ENCODE data around the gene PPP3CB.

Gene PPP3CB

DNA sequence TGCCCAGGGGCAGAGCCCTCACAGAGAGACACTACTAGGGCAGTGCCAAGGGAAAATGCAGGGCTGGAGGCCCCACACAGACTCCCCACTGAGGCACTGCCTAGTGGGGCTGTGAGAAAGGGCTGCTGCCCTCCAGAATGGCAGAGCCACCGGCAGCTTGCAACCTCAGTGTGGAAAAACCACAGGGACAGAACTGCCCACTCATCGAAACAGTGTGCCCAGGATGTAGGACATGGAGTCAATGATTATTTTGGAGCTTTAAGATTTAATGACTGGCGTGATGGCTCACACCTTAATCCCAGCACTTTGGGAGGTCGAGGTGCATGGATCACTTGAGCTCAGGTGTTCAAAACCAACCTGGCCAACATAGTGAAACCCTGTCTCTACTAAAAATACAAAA is 34.9 kb downstream of the PPP3CB start:
- Mint-ChIP-seq H3K9me3 (no peaks in the 10 kb centered on the region), H3K4me3 (no peak overlapping the region), H3K36me3 (ENCODE audit: low read depth) (peaks cover 83% of the 10 kb centered on the region), H3K27ac (peak overlapping the region; percentile 12), H3K27me3 (no peaks in the 10 kb centered on the region), H3K4me1 (ENCODE audit: low read depth) (no peaks in the 10 kb centered on the region)
- intact Hi-C loops (cut with micrococcal nuclease): no loop called here

DNA sequence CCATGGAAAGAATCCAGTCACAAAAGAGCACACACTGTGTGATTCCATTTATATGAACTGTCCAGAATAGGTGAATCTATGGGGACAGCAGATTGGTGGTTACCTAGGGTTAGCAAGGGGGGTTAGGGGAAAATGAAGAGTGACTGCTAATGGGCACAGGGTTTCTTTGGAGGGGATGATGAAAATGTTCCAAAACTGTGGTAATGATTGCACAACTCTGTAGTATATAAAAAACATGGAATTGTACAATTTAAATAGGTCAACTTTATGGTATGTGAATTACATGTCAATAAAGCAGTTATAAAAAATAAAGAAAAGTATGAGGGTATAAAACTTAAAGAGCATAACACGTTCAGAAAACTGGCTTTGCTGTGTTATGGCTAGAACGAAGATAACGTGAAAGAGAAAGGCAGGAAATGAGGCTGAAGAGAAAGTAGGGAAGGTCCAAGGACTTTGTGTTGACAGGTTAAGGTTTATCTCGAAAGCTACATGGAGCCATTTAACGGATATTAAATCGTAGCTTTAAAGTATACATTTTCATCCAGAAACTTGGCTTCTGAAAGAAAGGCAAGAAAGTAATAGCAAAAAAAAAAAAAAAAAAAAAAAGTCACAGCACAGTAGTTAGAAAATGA is 36.0 kb downstream of the PPP3CB start:
- Mint-ChIP-seq H3K27ac (no peak overlapping the region), H3K4me1 (ENCODE audit: low read depth) (no peaks in the 10 kb centered on the region), H3K27me3 (no peaks in the 10 kb centered on the region), H3K9me3 (no peaks in the 10 kb centered on the region), H3K4me3 (no peak overlapping the region), H3K36me3 (ENCODE audit: low read depth) (peaks cover 82% of the 10 kb centered on the region)
- intact Hi-C loops (cut with micrococcal nuclease): no loop called here

DNA sequence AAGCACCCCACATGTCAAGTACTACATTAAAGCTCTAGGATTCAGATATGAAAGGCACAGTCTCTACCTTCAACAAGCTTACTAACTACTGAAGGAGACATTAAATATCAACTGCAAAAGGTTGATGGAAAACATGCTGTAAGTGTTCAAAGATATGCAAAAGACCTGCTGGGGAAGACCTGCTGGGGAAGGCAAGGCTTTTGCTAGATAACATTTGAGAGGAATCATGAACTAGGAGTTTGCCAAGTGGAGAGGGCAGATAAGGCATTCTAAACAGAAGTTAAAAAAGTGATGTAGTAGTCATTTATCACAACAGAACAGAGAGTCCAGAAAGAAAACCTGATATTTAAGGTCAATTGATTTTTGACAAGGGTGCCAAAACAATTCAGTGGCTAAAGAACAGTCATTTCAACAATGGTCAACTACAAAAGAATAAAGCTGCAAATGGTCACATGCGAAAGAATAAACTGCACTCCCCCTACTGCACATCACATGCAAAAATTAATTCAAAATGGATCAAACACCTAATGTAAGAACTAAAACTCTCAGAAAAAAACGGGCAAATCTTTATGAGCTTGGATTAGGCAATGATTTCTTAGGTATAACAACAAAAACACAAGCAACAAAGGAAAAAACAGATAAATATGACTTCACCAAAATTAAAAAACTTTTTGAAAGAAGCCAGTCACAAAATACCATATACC is 39.5 kb downstream of the PPP3CB start:
- H3K36me3 Mint-ChIP-seq (ENCODE audit: low read depth): peaks cover 72% of the 10 kb centered on the region
- H3K27ac Mint-ChIP-seq: no peak overlapping the region
- intact Hi-C loops (cut with micrococcal nuclease): no loop called here
- H3K9me3 Mint-ChIP-seq: no peaks in the 10 kb centered on the region
- H3K27me3 Mint-ChIP-seq: no peaks in the 10 kb centered on the region
- H3K4me3 Mint-ChIP-seq: no peak overlapping the region
- H3K4me1 Mint-ChIP-seq (ENCODE audit: low read depth): no peaks in the 10 kb centered on the region

DNA sequence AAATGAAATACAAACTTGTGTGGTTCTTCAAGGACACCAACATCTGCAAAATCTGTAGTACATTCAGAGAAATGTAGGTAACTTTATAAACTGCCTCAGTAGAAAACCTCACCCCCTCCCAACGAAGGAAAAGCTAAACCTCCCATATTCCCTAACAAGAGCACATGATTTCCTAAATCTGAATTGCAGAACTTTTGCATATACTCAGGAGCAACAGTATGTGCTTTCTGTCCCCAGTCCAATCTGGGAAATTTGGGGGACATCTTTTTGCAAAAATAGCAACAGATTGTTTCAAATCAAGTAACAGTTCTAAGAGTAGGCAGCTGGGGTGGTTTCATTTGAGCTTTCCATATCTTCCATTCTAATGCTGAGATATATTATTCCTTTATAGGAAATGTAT is 46.7 kb downstream of the PPP3CB start:
- no peak overlapping the region for H3K4me3 Mint-ChIP-seq
- intact Hi-C loops (cut with micrococcal nuclease): no loop called here
- no peaks in the 10 kb centered on the region for H3K27me3 Mint-ChIP-seq
- no peak overlapping the region for H3K27ac Mint-ChIP-seq
- H3K9me3 Mint-ChIP-seq: no peaks in the 10 kb centered on the region
- H3K36me3 Mint-ChIP-seq (ENCODE audit: low read depth): peaks cover 68% of the 10 kb centered on the region
- H3K4me1 Mint-ChIP-seq (ENCODE audit: low read depth): no peaks in the 10 kb centered on the region

DNA sequence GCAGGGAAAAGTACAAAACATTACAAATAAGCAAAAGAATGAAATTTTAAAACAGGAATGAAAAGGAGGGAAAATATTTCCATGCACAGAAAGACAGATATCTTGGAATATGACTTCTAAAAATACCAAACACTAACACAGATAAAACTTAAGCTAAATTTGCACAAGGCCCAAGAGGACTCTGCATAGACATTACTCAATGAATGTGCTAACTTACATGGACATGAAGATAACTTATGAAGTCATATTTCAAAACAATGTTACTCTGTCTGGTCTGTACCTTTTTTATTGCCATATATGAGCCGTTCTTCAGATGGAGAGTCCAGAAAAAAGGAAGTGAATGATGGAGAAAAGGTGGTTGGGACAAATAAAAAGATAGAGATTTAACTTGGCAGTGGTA is 47.4 kb downstream of the PPP3CB start:
- intact Hi-C loops (cut with micrococcal nuclease): no loop called here
- no peak overlapping the region for H3K4me3 Mint-ChIP-seq
- no peaks in the 10 kb centered on the region for H3K9me3 Mint-ChIP-seq
- H3K27me3 Mint-ChIP-seq: no peaks in the 10 kb centered on the region
- no peaks in the 10 kb centered on the region for H3K4me1 Mint-ChIP-seq (ENCODE audit: low read depth)
- no peak overlapping the region for H3K27ac Mint-ChIP-seq
- peaks cover 60% of the 10 kb centered on the region for H3K36me3 Mint-ChIP-seq (ENCODE audit: low read depth)

DNA sequence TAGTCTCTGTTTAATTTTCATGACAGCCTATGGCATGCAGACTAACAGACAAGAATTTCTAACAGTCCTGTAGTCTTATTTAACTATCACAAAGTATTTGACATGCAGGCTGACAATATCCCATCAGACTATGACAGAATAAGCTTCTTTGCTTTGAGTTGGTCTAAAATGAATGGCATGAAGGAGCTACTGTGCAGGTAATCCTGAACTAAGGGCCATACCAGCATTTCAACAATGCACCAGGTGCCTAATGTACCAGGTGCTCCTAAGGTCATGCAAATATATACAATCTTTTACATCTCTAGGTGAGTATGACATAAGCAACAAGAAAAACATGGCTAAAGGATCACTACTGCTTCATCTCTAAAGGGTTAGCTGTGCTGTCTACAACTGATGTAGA is 48.9 kb downstream of the PPP3CB start:
- H3K4me3 Mint-ChIP-seq: no peak overlapping the region
- peaks cover 60% of the 10 kb centered on the region for H3K36me3 Mint-ChIP-seq (ENCODE audit: low read depth)
- H3K27me3 Mint-ChIP-seq: no peaks in the 10 kb centered on the region
- H3K27ac Mint-ChIP-seq: no peak overlapping the region
- no peaks in the 10 kb centered on the region for H3K4me1 Mint-ChIP-seq (ENCODE audit: low read depth)
- no peaks in the 10 kb centered on the region for H3K9me3 Mint-ChIP-seq
- intact Hi-C loops (cut with micrococcal nuclease): no loop called here

DNA sequence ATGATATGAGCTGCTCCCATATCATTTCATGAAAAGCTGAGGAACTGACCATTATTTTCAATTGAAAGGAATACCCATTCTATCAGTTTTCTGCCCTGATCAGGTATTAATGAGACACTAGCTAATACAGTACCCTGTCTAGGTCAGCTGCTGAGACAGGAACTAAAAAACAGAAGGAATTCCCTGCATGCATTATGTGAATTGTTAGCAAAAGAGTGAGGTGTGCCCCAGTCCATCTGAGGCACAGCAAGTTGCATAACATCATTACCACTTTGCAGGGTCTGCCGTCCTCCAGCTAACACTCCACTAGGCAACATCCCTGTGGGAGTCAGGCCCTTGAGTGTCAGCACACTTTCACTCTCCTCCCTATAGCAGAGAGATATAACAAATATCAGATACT is 51.4 kb downstream of the PPP3CB start:
- H3K4me1 Mint-ChIP-seq (ENCODE audit: low read depth): no peaks in the 10 kb centered on the region
- no peaks in the 10 kb centered on the region for H3K9me3 Mint-ChIP-seq
- no peak overlapping the region for H3K4me3 Mint-ChIP-seq
- H3K36me3 Mint-ChIP-seq (ENCODE audit: low read depth): peaks cover 56% of the 10 kb centered on the region
- H3K27me3 Mint-ChIP-seq: no peaks in the 10 kb centered on the region
- intact Hi-C loops (cut with micrococcal nuclease): no loop called here
- H3K27ac Mint-ChIP-seq: no peak overlapping the region

DNA sequence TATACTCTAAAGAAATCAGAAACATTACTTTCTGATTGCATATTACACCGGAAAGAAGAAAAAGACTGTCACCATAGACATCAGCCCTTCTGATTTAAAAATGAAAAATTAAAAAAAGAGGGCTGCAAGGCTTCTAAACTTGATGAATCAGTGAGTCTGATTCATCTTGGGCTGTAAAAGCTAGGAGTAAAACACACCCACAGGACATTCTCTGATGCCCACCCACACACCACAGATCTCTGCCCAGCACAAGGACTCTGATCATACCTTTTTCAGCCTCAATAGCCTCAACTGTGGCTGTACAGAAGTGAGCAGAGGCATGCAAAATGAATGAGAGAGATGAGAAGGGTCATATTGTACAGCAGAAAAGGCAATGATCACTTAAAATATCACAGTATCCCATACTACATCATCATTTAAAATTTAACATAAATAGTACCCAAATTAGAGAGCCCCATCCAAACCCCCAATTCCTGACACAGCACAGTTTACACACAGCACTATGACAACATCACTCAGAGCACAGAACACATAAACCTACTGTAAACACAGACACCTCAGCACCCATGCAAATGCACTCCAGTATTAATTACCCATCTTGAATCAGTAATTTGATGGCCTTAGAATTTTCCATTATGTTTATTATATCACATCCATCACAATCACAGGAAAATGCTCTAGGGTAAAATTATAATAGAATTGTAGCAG is 56.1 kb downstream of the PPP3CB start:
- H3K4me3 Mint-ChIP-seq: no peak overlapping the region
- H3K36me3 Mint-ChIP-seq (ENCODE audit: low read depth): peaks cover 51% of the 10 kb centered on the region
- H3K27me3 Mint-ChIP-seq: no peaks in the 10 kb centered on the region
- intact Hi-C loops (cut with micrococcal nuclease): no loop called here
- no peak overlapping the region for H3K27ac Mint-ChIP-seq
- H3K4me1 Mint-ChIP-seq (ENCODE audit: low read depth): no peaks in the 10 kb centered on the region
- no peaks in the 10 kb centered on the region for H3K9me3 Mint-ChIP-seq

DNA sequence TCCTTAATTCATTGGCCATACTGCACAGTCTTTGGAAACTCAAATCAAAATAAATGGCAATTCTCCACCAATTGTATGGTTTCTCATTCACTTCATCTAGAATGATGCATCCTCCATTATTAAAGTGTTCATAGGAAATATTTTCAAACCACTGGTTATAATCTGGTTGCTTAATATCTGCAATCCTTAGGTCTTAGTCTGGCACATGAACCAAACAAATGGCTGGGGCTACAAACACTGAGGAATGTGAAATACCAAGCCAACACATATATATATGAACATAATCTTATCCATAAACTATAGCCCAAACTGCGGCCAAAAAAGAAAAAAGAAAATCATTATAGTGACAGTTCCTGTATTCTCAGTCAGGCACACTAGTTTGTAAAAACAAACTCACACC is 56.8 kb downstream of the PPP3CB start:
- no peaks in the 10 kb centered on the region for H3K27me3 Mint-ChIP-seq
- H3K9me3 Mint-ChIP-seq: no peaks in the 10 kb centered on the region
- H3K4me1 Mint-ChIP-seq (ENCODE audit: low read depth): no peaks in the 10 kb centered on the region
- H3K36me3 Mint-ChIP-seq (ENCODE audit: low read depth): peaks cover 50% of the 10 kb centered on the region
- no peak overlapping the region for H3K4me3 Mint-ChIP-seq
- no peak overlapping the region for H3K27ac Mint-ChIP-seq
- intact Hi-C loops (cut with micrococcal nuclease): no loop called here

DNA sequence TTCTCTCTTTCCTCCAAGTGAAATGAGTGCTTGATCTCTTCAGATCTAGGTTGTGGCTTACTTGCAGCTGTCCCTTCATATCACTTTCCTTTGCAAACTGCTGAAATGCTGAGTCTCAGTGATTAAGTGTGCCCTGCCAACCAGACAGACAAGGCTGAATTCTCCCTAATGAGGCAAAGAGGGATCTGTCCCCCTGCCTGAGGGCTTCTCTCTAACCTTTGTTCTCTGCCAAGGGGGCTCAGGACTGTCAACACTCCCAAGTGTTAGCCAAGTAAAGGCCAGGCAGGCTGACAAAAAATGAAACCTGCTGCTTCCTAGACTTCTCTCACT is 62.3 kb downstream of the PPP3CB start, which contains the start of gene MSS51:
TSS of gene MSS51 (minus strand) at position 24 of the 330 bp plus-strand sequence. CDS start 5,277 bp downstream, outside the sequence.
- Mint-ChIP-seq H3K4me3 (no peak within 1 kb of the TSS), H3K27ac (no peak within 1 kb of the TSS)

DNA sequence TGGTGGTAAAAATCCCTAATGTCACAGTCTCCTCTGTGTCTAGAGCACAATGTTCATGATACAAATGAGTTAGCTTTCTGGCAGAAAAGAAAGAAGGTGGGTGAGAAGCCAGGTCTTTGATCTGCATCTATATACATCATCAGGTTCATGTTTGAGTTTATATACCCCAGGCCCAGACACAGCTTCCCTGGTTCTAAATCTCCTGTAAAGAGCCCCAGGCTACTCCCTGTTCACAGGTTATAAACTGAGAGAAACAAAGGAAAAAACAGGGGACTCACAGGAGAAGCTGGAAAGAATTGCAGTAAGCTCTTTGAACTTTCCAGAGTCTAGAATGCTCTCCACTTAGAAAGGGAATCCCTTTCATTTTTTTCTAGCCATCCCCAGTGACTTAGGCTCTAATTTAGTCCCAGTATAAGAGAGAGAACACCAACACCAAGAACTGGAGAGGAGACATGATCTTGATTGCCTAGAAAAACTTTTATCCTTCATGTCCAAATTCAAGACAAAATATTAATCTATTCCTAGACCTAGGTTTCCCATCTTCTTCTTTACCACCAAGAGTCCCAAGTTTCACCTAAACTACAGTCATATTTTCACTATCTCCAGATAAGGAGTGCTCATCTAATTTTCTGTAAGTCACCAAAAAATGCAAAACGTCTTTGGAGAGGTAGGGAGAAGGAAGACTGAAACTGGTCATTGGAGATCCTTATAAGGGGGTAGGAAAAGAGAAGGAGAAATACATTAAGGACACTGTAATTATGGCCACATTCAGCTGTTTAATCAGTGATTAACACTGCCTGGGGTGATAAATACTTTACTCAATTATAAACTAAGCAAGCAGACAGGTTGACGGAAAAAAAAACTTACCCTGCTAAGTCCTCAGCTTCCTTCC is 62.9 kb downstream of the PPP3CB start:
- no peak overlapping the region for H3K27ac Mint-ChIP-seq
- H3K36me3 Mint-ChIP-seq (ENCODE audit: low read depth): peaks cover 39% of the 10 kb centered on the region
- intact Hi-C loops (cut with micrococcal nuclease): no loop called here
- H3K27me3 Mint-ChIP-seq: no peaks in the 10 kb centered on the region
- no peak overlapping the region for H3K4me3 Mint-ChIP-seq
- H3K4me1 Mint-ChIP-seq (ENCODE audit: low read depth): no peaks in the 10 kb centered on the region
- no peaks in the 10 kb centered on the region for H3K9me3 Mint-ChIP-seq

More for the DNA sequence above, 62.3 kb downstream of the PPP3CB start, which contains the start of gene MSS51:
- Mint-ChIP-seq H3K36me3 (ENCODE audit: low read depth) (peaks cover 39% of the 10 kb centered on the region), H3K27me3 (no peaks in the 10 kb centered on the region), H3K4me1 (ENCODE audit: low read depth) (no peaks in the 10 kb centered on the region), H3K9me3 (no peaks in the 10 kb centered on the region)
- intact Hi-C loops (cut with micrococcal nuclease): no loop called here

DNA sequence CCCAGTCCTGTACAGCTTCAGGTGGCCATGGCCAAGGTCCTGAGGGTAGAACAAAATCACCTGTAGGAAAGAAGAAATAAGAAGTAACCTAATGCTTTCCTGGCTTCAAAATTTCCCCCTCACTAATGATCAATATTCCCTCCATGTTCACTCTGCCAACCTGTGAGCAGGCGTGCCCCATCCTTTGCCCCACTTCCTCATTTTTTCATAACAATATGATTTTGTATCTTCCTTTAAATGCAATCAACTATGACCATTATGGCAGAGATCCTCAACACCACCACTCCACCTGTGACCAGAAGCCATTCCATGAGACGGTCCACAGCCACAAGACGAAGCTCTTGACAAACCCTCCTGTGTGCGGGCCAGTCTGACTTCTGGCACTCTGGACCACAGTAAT is 69.5 kb downstream of the PPP3CB start:
- Mint-ChIP-seq H3K36me3 (ENCODE audit: low read depth) (peaks cover 67% of the 10 kb centered on the region), H3K9me3 (no peaks in the 10 kb centered on the region), H3K27ac (no peak overlapping the region), H3K4me1 (ENCODE audit: low read depth) (no peaks in the 10 kb centered on the region), H3K4me3 (no peak overlapping the region), H3K27me3 (no peaks in the 10 kb centered on the region)
- intact Hi-C loops (cut with micrococcal nuclease): no loop called here

DNA sequence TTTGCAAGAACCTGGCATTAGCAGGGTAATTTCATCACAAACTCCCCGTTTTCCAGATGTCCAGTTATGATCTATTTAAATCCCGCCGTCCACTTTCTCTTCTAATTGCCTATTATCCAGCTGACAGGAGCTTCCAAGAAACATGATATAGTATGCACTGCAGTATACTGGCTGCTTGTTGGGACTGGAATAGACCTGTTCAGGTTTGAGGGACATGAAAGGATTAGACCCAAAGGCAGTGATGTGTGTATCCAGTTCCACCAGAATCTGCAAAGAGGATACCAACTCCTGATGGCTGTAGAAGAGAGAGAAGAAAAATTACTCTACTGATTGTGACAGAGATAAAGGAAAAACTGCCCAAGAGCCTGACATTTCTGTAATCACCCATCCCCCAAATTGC is 71.3 kb downstream of the PPP3CB start:
- Mint-ChIP-seq H3K36me3 (ENCODE audit: low read depth) (peaks cover 67% of the 10 kb centered on the region), H3K9me3 (no peaks in the 10 kb centered on the region), H3K4me1 (ENCODE audit: low read depth) (no peaks in the 10 kb centered on the region), H3K27me3 (no peaks in the 10 kb centered on the region), H3K4me3 (no peak overlapping the region), H3K27ac (no peak overlapping the region)
- intact Hi-C loops (cut with micrococcal nuclease): no loop called here

DNA sequence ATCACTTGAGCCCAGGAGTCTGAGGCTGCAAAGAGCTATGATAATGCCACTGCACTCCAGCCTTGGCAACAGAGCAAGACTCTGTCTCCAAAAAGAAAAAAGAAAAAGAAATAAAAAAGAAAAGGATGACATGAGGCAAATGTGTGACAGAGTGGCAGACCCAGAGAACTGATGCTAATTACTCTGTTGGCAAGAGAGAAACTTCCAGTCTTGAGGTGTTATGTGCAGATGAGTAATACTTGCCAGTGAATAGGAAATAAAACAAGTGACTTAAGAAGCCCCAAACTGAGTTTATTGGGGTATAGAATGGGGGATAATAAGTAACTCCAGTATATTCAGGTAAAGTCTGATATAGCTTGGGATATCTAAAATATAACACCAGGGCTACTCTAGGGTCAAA is 72.5 kb downstream of the PPP3CB start:
- no peaks in the 10 kb centered on the region for H3K9me3 Mint-ChIP-seq
- intact Hi-C loops (cut with micrococcal nuclease): no loop called here
- no peaks in the 10 kb centered on the region for H3K27me3 Mint-ChIP-seq
- no peak overlapping the region for H3K4me3 Mint-ChIP-seq
- no peak overlapping the region for H3K27ac Mint-ChIP-seq
- no peaks in the 10 kb centered on the region for H3K4me1 Mint-ChIP-seq (ENCODE audit: low read depth)
- H3K36me3 Mint-ChIP-seq (ENCODE audit: low read depth): peaks cover 65% of the 10 kb centered on the region
